ENCODE results near the gene PODXL. TPM values are rescaled to one million over a fixed set of nuclear protein-coding genes. Genes with fewer than 3 reads are reported as not detected.
A peak's percentile ranks its signal among the peaks of the same experiment; 100 is the strongest.
"Not testable (repeated sequence)": the region's sequence is repeated elsewhere in the genome, so short reads cannot be mapped to it uniquely, and the experiment has no call there.

PODXL gene
- total RNA-seq, 1 donor from 2014 or later: 29.2 TPM

GRCh38 chr7:131495669-131496498, 60.5 kb downstream of the PODXL start:
- DNase-seq (ENCODE audit: low read depth): no peak

GRCh38 chr7:131494182-131494581, 62.2 kb downstream of the PODXL start:
- DNase-seq (ENCODE audit: low read depth): no peak

- peak; percentile 18 for DNase-seq (ENCODE audit: low read depth)
Observed at GRCh38 chr7:131493581-131493980, 62.8 kb downstream of the PODXL start.

- DNase-seq (ENCODE audit: low read depth): no peak
Observed at GRCh38 chr7:131493081-131493480, 63.3 kb downstream of the PODXL start.

GRCh38 chr7:131489881-131490280, 66.5 kb downstream of the PODXL start:
- DNase-seq (ENCODE audit: low read depth): no peak

GRCh38 chr7:131489196-131489595, 67.2 kb downstream of the PODXL start:
- no peak for DNase-seq (ENCODE audit: low read depth)

GRCh38 chr7:131488361-131488760, 68.1 kb downstream of the PODXL start:
- DNase-seq (ENCODE audit: low read depth): no peak

GRCh38 chr7:131487217-131487616, 69.2 kb downstream of the PODXL start:
- DNase-seq (ENCODE audit: low read depth): no peak

GRCh38 chr7:131486346-131486745, 70.1 kb downstream of the PODXL start:
- no peak for DNase-seq (ENCODE audit: low read depth)

- no peak for DNase-seq (ENCODE audit: low read depth)
Observed at GRCh38 chr7:131483586-131483985, 72.8 kb downstream of the PODXL start.

GRCh38 chr7:131482800-131483199, 73.6 kb downstream of the PODXL start:
- DNase-seq (ENCODE audit: low read depth): no peak

- DNase-seq (ENCODE audit: low read depth): peak; percentile 32
Observed at GRCh38 chr7:131480384-131481315, 75.8 kb downstream of the PODXL start.

- DNase-seq (ENCODE audit: low read depth): no peak
Observed at GRCh38 chr7:131476740-131477139, 79.7 kb downstream of the PODXL start.

- DNase-seq (ENCODE audit: low read depth): no peak
Observed at GRCh38 chr7:131471250-131472004, 85.0 kb downstream of the PODXL start.

GRCh38 chr7:131467788-131468187, 88.6 kb downstream of the PODXL start:
- DNase-seq (ENCODE audit: low read depth): no peak

- no peak for DNase-seq (ENCODE audit: low read depth)
Observed at GRCh38 chr7:131466735-131467365, 89.6 kb downstream of the PODXL start.

- DNase-seq (ENCODE audit: low read depth): not testable (repeated sequence)
Observed at GRCh38 chr7:131462715-131463114, 93.7 kb downstream of the PODXL start.

GRCh38 chr7:131462059-131462458, 94.4 kb downstream of the PODXL start:
- no peak for DNase-seq (ENCODE audit: low read depth)

GRCh38 chr7:131459256-131459655, 97.2 kb downstream of the PODXL start:
- DNase-seq (ENCODE audit: low read depth): no peak

- DNase-seq (ENCODE audit: low read depth): no peak
Observed at GRCh38 chr7:131456338-131456737, 100.1 kb downstream of the PODXL start.

GRCh38 chr7:131455546-131455945, 100.9 kb downstream of the PODXL start:
- DNase-seq (ENCODE audit: low read depth): no peak
